Type B pancreatic cell (in vitro differentiated cells): ENCODE measurements around the gene PYGO2. TPM values are rescaled to one million over a fixed set of nuclear protein-coding genes. Genes with fewer than 3 reads are reported as not detected.

Source experiments
- DNase-seq: peaks from one replicate; pipeline ENCODE4 v3.0.0; 2021; ENCODE audit warnings: mixed read lengths; ENCODE audit not compliant: unreplicated experiment; ENCODE audit errors: extremely low spot score
- H3K27ac Mint-ChIP-seq: 2 replicates; pipeline ENCODE4 v1.8.0; 2021; ENCODE audit warnings: mild to moderate bottlenecking, mixed read lengths
- H3K27me3 Mint-ChIP-seq: 2 replicates; pipeline ENCODE4 v1.8.0; 2021; ENCODE audit warnings: mixed read lengths
- H3K36me3 Mint-ChIP-seq: 2 replicates; pipeline ENCODE4 v1.8.0; 2021; ENCODE audit warnings: mixed read lengths
- H3K4me1 Mint-ChIP-seq: one replicate; pipeline ENCODE4 v1.8.0; 2021; ENCODE audit warnings: mixed read lengths; ENCODE audit not compliant: unreplicated experiment
- H3K4me3 Mint-ChIP-seq: 2 replicates; pipeline ENCODE4 v1.8.0; 2021; ENCODE audit warnings: mild to moderate bottlenecking, mixed read lengths
- H3K9me3 Mint-ChIP-seq: 2 replicates; pipeline ENCODE4 v1.8.0; 2021; ENCODE audit warnings: mixed read lengths
- total RNA-seq: library from RNA; stranded (reverse); gene quantifications from 2 replicates; pipeline ENCODE4 v1.2.1, GENCODE V29; 2021; ENCODE audit warnings: low replicate concordance
- TF ChIP-seq, protein P1 (sequence below): fragments of 200-600 bp; sonication (generic); conservative IDR thresholded peaks from 2 replicates; pipeline ENCODE4 v1.5.0; 2021; ENCODE audit warnings: antibody characterized with exemption, mild to moderate bottlenecking

Gene PYGO2
- total RNA-seq, 1 donor from 2014 or later: 49.0 TPM

DNA sequence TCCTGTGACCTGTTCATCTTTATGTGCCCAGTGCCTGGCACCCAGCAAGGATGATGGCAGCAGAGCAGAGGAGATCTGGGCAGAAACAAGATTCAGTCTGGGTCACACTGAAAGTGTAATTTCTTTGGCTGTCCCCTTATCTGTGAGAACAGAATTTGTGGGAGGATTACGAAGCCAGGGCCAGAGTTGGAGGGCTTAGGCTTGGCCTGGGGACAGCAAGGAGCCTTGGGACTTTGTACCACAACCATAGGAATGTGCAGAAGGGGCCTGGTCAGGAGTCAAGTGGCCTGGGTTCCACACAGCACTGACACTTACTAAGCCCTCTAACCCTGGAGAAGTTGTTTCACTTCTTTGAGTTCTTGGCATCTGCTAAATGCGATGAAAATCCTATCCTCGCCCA is 37.9 kb downstream of the PYGO2 start:
- Mint-ChIP-seq H3K4me1 (no peaks in the 10 kb centered on the region), H3K27me3 (no peaks in the 10 kb centered on the region), H3K9me3 (no peaks in the 10 kb centered on the region), H3K27ac (no peak overlapping the region), H3K36me3 (peaks cover 12% of the 10 kb centered on the region), H3K4me3 (no peak overlapping the region)
- no peak for DNase-seq
- TF ChIP-seq, protein P1, sequence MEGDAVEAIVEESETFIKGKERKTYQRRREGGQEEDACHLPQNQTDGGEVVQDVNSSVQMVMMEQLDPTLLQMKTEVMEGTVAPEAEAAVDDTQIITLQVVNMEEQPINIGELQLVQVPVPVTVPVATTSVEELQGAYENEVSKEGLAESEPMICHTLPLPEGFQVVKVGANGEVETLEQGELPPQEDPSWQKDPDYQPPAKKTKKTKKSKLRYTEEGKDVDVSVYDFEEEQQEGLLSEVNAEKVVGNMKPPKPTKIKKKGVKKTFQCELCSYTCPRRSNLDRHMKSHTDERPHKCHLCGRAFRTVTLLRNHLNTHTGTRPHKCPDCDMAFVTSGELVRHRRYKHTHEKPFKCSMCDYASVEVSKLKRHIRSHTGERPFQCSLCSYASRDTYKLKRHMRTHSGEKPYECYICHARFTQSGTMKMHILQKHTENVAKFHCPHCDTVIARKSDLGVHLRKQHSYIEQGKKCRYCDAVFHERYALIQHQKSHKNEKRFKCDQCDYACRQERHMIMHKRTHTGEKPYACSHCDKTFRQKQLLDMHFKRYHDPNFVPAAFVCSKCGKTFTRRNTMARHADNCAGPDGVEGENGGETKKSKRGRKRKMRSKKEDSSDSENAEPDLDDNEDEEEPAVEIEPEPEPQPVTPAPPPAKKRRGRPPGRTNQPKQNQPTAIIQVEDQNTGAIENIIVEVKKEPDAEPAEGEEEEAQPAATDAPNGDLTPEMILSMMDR: no peak

DNA sequence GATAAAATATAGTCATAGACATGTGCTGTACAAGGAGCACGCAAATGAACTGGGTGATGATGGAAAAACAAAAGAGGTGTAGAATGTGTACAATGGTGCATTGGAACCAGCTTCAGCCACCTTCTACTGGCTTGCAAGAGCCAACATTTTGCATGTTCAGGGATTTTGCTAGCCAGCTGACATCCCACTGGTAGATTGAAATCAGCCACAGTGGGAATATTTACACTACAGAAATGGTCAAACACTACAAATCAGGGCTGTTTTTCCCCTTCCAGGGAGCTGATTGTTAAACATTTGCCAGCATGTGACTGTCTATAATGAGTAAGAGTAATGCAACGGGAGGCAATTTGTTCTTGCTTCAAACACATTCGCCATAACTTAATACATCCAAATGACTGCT is 48.3 kb downstream of the PYGO2 start:
- Mint-ChIP-seq H3K9me3 (peaks cover 6% of the 10 kb centered on the region), H3K36me3 (peaks cover 7% of the 10 kb centered on the region), H3K27me3 (no peaks in the 10 kb centered on the region), H3K4me3 (no peak overlapping the region), H3K27ac (no peak overlapping the region), H3K4me1 (no peaks in the 10 kb centered on the region)
- DNase-seq: no peak
- TF ChIP-seq, protein P1: no peak

DNA sequence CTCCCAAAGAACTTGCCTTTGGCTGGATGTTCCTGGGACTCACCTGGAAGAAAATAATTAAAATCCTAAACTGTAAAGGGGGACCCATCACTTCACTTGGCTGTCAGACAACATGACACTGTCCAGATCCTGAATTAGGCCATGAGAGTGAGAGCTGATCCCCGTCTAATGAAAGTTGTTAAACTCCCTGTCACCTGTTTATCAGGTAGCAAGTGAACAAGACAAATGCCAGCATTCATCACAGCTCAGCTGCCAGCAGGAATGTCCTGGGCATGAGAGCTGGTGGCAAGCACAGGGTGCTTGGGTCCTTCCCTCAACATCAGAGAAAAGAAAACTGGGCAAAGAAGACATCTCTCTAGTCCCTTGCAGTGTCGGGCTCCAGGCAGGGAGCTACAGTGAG is 48.8 kb downstream of the PYGO2 start:
- Mint-ChIP-seq H3K9me3 (peaks cover 10% of the 10 kb centered on the region), H3K4me1 (no peaks in the 10 kb centered on the region), H3K36me3 (peaks cover 7% of the 10 kb centered on the region), H3K27ac (no peak overlapping the region), H3K27me3 (no peaks in the 10 kb centered on the region), H3K4me3 (no peak overlapping the region)
- TF ChIP-seq, protein P1: no peak
- no peak for DNase-seq

DNA sequence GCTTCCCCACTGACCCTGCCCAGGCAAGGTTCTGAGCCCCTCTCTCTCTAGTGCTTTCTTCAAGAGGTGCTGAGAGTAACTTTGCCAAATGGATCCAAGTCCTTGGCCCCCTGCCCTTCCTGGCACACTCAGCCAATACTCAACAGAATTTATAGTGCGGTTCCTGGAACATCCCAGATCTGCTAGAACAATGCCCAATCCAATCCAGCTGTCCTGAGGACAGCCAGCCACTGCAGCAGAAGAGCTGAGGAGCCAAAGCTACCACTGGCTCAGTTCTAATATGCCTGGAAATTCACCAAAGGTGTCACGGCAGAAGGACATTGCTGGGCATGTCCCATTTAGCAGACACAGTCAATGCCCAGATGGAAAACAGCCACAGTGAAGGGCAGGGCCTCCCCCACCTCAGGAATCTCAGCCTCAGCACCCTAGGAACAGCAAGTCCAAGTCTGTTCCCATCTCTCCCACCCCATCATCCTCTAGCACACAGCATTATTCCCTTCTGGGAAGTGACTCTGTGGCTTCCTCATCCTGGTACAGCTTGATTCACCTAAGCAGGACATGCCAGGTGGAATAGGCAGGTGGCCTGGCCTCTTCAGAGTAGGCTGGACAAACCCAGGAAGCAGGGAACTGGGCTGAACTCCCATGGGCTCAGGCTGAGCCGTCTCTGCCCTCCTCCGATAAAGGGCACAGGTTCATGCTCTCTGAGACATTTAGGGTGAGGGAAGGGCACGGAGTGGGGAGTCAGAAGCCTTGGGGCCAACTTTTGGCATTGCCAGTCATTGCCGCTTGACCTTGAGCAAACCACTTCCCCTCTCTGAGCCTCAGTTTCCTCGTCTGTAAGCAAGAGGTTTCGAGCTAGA is 49.7 kb downstream of the PYGO2 start:
- peaks cover 12% of the 10 kb centered on the region for H3K9me3 Mint-ChIP-seq
- H3K36me3 Mint-ChIP-seq: peaks cover 6% of the 10 kb centered on the region
- DNase-seq: no peak
- no peaks in the 10 kb centered on the region for H3K27me3 Mint-ChIP-seq
- H3K4me3 Mint-ChIP-seq: no peak overlapping the region
- TF ChIP-seq, protein P1: no peak
- no peak overlapping the region for H3K27ac Mint-ChIP-seq
- no peaks in the 10 kb centered on the region for H3K4me1 Mint-ChIP-seq

DNA sequence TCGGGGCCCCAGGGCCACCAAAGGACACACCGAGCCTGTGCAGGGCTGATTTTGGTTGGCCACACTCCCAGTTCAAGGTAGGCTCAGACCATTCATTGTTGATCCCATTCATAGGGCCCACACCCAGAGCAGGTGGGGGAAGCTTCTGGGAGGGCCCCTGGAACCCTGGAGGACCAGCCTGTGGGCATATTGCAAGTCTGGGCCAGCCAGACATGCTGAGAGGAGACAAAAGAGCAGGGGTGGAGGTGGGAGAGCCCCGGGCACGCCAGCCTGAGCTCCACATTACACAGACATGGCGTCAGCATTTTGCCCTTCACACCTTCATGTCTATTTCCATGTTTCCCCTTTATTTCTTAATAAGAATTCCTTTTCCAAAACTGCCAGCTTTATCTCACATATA is 50.7 kb downstream of the PYGO2 start:
- Mint-ChIP-seq H3K36me3 (no peaks in the 10 kb centered on the region), H3K27ac (no peak overlapping the region), H3K4me1 (no peaks in the 10 kb centered on the region), H3K27me3 (no peaks in the 10 kb centered on the region), H3K9me3 (peaks cover 5% of the 10 kb centered on the region), H3K4me3 (no peak overlapping the region)
- no peak for DNase-seq
- TF ChIP-seq, protein P1: no peak
